ENCODE results near the gene CCDC82. TPM values are rescaled to one million over a fixed set of nuclear protein-coding genes. Genes with fewer than 3 reads are reported as not detected.
A peak's percentile ranks its signal among the peaks of the same experiment; 100 is the strongest.

CCDC82 gene
- total RNA-seq, 1 donor from 2014 or later, result 25.6 TPM

DNA sequence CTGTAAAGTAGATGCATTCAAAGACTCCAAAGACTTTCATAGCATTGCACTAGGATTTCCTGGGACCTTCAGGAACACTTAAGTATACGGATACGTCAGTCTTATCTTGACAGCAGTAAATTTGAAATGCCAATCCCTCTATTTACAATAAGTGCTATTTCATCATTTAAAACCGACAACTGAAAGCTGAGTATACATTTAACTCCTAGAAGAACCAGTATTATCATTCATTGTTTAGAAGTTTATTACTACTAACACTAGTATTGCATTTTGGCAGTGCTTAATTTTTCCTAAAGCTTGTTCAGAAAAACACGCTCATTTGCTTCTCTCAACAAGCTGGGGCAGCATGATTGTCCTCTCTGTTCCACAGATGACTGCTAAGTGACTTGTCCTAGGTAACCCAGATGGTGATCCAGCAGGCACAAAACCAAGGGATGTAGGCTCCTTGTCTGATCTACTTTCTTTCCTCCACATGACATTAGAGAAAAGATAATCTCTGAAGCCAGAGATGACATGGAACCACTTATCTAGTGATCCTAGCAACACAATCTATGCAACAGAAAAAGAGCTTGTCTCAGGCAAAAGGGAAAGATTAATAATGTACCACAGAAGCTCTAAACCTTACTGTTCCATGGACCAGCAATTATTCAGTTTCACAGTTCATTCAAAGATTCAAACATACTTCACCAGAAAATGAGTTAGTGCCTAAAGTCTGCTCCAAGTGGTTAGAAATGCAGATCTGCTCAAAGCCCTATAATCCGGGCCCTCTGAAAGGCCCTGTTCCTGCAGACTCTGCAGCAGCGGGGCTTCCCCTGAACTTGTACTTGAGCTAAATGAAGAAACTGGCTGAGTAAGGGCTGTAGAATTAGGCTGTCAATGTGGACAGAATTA is 51.9 kb downstream of the CCDC82 start:
- TF ChIP-seq, protein P1, sequence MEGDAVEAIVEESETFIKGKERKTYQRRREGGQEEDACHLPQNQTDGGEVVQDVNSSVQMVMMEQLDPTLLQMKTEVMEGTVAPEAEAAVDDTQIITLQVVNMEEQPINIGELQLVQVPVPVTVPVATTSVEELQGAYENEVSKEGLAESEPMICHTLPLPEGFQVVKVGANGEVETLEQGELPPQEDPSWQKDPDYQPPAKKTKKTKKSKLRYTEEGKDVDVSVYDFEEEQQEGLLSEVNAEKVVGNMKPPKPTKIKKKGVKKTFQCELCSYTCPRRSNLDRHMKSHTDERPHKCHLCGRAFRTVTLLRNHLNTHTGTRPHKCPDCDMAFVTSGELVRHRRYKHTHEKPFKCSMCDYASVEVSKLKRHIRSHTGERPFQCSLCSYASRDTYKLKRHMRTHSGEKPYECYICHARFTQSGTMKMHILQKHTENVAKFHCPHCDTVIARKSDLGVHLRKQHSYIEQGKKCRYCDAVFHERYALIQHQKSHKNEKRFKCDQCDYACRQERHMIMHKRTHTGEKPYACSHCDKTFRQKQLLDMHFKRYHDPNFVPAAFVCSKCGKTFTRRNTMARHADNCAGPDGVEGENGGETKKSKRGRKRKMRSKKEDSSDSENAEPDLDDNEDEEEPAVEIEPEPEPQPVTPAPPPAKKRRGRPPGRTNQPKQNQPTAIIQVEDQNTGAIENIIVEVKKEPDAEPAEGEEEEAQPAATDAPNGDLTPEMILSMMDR (IDR thresholded peaks at IDR 0.05; ENCODE audit: unreplicated experiment), result no peak
- peaks cover 1% of the 10 kb centered on the region for H3K36me3 Mint-ChIP-seq
- no peaks in the 10 kb centered on the region for H3K9me3 Mint-ChIP-seq
- H3K4me1 Mint-ChIP-seq, result peaks cover 78% of the 10 kb centered on the region
- DNase-seq (ENCODE audit: low spot score in 2 of 2, unreplicated experiment in 2 of 2), result no peak
- H3K4me3 Mint-ChIP-seq, result peak overlapping the region; percentile 97
- H3K27me3 Mint-ChIP-seq (ENCODE audit: low read depth), result no peaks in the 10 kb centered on the region
- H3K27ac Mint-ChIP-seq, result peak overlapping the region; percentile 94

DNA sequence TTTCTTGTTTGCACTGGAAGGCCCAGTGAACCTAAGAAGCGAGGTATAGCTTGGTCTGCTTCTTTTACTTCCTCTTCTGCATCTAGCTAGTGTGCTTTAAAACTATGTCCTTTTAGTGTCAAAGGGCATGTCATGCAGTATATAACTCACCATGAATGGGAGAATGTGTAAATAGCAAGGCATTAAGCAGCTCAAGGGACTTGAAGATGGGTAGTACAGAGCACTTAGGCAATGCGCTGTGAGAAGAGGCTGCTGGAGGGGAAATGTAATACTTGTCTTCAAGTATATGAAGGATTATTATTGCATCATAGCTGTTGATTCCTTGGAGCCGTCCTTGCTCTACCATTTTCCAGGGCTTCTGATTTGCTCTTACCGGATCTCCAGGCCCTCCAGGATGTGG is 54.3 kb downstream of the CCDC82 start:
- Mint-ChIP-seq H3K4me3 (no peak overlapping the region), H3K9me3 (no peaks in the 10 kb centered on the region), H3K36me3 (peaks cover 4% of the 10 kb centered on the region), H3K27me3 (ENCODE audit: low read depth) (no peaks in the 10 kb centered on the region), H3K4me1 (peaks cover 79% of the 10 kb centered on the region), H3K27ac (peak overlapping the region; percentile 72)
- DNase-seq (ENCODE audit: low spot score in 2 of 2, unreplicated experiment in 2 of 2), result no peak
- TF ChIP-seq, protein P1 (IDR thresholded peaks at IDR 0.05; ENCODE audit: unreplicated experiment), result no peak

DNA sequence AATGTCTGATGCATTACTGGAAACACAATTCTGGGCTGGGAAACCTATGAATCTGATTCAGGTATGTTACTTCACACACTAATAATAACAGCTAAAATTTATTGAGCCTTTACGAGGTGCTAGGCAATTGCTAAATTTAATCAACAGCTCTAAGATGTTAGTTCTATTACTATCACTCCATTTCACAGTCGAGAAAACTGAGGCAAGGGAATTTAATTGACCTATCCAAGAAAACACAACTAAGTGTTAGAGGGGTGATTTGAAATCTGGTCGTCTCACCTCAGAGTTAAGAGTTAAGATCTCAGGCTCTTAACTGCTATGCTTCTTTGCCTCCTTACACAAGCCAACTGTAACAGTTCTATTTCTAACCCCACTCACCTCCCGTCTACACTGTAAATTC is 55.5 kb downstream of the CCDC82 start:
- Mint-ChIP-seq H3K4me3 (no peak overlapping the region), H3K27me3 (ENCODE audit: low read depth) (no peaks in the 10 kb centered on the region), H3K36me3 (peaks cover 5% of the 10 kb centered on the region), H3K9me3 (no peaks in the 10 kb centered on the region), H3K4me1 (peaks cover 78% of the 10 kb centered on the region), H3K27ac (peak overlapping the region; percentile 55)
- TF ChIP-seq, protein P1 (IDR thresholded peaks at IDR 0.05; ENCODE audit: unreplicated experiment), result no peak
- no peak for DNase-seq (ENCODE audit: low spot score in 2 of 2, unreplicated experiment in 2 of 2)

DNA sequence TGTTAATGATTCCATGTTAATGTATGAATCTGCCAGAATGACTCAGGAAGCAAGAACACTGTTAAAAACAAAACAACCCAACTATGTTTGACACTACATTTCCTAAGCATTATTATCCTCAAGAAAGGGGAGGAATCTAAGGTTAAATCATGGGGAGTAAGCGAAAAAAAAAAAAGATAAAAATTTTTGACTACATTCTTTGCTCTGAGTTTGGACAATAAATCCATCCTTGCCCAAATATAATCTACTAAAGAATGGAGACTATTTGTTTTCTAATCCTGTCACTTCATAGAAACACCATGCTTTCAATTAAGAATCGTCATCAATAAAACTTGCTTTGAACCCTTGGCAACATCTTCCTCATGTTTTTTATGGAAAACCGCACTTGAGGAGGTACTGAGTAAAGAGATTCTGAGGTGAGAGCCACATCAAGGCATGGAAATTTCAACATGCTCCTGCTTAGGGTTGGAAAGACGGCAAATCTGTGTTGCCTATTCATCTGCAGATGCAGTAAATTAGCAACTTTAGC is 56.5 kb downstream of the CCDC82 start:
- Mint-ChIP-seq H3K4me3 (no peak overlapping the region), H3K36me3 (peaks cover 5% of the 10 kb centered on the region), H3K4me1 (peaks cover 78% of the 10 kb centered on the region), H3K9me3 (no peaks in the 10 kb centered on the region), H3K27ac (peak overlapping the region; percentile 89), H3K27me3 (ENCODE audit: low read depth) (no peaks in the 10 kb centered on the region)
- no peak for DNase-seq (ENCODE audit: low spot score in 2 of 2, unreplicated experiment in 2 of 2)
- TF ChIP-seq, protein P1 (IDR thresholded peaks at IDR 0.05; ENCODE audit: unreplicated experiment), result no peak

DNA sequence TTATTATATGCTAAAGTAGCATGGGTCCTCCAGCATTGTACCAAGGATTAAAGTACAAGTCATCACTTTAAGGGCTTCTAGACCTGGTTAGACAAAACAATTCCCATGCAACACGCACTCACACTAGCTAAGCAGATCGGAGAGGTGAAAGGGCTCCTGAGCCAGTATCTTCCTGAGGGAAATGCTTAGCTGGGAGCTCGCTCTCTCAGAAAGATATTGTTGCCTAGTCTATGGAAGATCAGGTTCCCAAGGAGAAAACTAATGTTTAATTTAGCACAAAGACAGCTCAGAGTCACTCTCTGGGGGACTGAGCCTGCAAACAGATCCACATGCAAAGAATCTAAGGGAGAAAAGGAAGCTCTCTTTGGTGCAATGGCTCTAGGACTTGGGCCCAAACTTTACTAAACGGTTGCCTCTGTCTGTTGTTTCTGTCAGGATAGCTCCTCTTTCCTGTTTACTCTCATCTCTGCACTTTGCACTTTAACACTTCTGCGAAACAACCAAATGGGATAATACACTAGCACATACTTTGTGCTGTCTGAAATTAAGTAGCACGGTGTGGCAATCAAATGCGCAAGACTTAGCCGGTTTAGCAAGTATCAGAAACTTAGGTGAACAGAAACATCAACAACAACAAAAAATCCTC is 57.5 kb downstream of the CCDC82 start:
- TF ChIP-seq, protein P1 (IDR thresholded peaks at IDR 0.05; ENCODE audit: unreplicated experiment), result no peak
- Mint-ChIP-seq H3K9me3 (no peaks in the 10 kb centered on the region), H3K4me1 (peaks cover 69% of the 10 kb centered on the region), H3K27ac (peak overlapping the region; percentile 89), H3K27me3 (ENCODE audit: low read depth) (no peaks in the 10 kb centered on the region), H3K36me3 (peaks cover 5% of the 10 kb centered on the region), H3K4me3 (no peak overlapping the region)
- DNase-seq (ENCODE audit: low spot score in 2 of 2, unreplicated experiment in 2 of 2), result no peak
